ENCODE results near the gene USP51.
"Not testable (repeated sequence)": the region's sequence is repeated elsewhere in the genome, so short reads cannot be mapped to it uniquely, and the experiment has no call there.

Gene USP51

DNA sequence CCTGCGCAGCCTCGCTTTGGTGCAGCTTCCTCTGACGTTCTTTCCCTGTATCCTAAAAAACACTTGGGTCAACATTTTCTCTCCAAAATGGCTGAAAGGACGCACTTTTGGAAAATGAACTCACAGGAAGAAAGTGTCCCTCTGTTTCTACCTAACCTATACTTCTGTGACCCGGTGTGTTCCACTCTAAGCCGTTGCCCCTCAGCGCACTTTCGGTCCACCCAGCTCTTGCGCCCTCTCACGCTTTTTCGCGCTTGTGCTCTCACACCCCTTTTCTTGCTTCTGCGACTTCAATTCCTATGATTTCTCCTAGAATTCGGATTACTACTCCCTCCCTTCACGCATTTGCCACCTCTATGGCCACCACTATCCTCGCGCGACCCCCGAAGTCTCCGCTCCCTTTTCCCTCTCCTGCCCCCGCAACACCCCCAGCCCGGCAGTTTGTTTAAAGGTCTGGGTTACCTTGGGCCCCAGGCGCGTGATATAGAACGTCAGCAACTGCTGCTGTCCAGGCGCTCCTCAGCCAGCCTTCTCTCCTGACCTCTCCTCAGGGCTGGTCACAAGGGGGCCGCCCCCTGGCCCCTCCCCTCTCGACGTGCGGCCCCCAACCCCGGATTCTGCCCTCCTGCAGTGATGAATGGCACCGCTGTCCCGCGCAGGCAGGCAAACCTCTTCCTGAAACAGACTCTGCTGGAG is at the start of gene USP51:
USP51 (minus strand) TSS at position 535 of the 696 bp plus-strand sequence. CDS start 909 bp downstream, outside the sequence.
- DNase-seq, result no peak

DNA sequence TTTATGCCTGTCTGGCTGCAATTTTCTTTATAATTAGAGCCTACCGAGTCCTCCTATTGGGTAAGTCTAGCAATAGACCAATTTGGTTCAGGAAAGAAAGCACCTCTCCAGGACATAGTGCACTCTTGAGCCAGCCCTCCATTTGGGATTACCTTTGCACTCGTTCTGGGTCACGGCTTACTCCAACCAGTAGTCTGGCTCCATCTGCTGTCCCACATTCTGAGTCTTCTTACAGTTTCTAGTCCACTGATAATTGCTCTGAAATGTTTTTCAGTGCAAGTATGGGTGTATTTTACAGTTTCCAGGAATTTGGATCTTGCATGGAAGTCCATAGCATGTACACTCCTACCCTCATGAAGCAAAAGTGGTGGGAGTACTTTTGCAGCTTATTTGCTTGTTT is 34.8 kb upstream of the USP51 start:
- DNase-seq, result no peak

GRCh38 chrX:55523356-55523755 is 33.7 kb upstream of the USP51 start:
- DNase-seq, result no peak

DNA sequence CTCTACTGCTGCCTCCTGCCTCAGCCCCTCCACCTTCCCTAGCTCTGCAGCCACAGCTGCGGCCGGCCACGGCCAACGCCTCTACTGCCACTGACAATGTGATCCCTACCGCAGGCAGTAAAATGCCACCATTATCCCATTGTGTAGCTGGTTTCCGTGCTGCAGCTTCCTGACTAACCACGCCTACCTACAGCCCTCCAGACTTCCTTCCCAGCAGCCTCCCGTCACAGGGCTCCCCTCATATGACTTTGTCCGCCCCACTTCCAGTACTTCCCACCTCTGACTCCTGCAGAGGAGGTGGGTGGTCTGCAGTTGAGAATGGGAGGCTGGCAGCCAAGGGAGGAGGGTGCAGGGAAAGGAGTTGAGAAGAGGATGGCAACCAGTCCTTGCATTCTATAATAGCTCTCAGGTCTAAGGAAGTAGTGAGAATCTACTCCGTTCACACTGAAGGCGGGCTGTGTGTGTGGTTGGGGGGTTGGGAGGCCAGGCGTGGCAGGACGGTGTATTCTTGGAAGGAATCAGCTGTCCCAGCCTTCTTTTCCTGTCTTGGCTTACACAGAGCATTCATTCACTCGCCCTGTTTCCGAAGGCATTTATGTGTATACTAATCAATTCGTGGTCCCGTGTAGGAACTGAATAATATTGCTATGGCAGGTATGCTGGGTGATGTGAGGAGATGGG is 33.1 kb upstream of the USP51 start:
- no peak for DNase-seq

DNA sequence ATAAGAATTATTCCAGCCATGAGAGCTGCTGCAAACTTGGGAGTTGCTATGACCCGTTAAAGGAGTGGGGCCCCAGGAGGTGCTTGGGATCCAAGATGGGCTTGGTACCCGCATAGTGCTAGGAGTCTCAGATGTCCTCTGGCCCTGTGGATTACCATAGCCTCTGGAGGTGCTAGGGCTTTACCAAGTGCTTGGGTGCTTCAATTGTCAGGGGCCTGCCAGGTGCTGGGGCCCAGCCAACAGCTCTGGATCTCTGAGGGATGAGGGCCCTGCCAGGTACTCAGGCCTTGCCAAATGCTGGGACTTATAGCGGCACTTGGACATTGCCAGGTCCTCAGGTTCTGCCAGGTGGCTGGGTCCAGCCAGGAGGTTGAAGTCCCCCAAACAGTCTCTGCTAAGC is 32.0 kb upstream of the USP51 start:
- no peak for DNase-seq

- DNase-seq, result not testable (repeated sequence)
Observed at GRCh38 chrX:55516794-55517481, 27.3 kb upstream of the USP51 start.

DNA sequence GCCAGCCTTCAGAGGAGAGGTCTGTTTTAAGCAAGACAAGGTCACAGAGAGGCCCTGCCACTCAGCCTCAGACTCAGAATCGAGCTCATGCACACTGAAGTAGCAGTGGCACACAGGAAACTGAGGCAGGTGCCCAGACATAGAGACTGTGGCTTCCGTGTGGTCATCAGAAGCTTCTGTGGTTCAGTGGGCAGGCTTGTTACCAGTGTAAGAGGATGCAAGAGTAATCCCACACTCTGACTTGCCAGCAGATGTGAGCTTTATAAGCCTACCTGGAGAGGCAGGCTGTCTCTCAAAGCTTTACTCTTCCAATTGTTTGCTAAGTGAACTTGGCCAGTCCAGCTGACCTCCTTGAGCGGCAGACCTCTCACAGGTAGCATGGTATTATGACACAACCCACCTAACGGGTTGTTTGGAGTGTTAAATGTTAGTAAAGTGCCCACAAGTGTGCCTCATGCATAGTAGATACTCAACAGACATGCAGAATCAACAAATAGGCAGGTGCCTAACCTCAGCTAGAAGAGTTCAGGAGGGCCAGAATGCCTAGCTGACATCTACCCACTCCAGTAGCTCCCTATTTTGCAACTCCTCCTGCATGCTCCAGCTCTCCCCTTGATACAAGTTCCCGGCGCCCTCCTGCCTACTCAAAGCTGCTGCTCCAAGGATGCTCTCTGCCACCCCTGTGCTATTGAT is 23.5 kb upstream of the USP51 start:
- not testable (repeated sequence) for DNase-seq

DNA sequence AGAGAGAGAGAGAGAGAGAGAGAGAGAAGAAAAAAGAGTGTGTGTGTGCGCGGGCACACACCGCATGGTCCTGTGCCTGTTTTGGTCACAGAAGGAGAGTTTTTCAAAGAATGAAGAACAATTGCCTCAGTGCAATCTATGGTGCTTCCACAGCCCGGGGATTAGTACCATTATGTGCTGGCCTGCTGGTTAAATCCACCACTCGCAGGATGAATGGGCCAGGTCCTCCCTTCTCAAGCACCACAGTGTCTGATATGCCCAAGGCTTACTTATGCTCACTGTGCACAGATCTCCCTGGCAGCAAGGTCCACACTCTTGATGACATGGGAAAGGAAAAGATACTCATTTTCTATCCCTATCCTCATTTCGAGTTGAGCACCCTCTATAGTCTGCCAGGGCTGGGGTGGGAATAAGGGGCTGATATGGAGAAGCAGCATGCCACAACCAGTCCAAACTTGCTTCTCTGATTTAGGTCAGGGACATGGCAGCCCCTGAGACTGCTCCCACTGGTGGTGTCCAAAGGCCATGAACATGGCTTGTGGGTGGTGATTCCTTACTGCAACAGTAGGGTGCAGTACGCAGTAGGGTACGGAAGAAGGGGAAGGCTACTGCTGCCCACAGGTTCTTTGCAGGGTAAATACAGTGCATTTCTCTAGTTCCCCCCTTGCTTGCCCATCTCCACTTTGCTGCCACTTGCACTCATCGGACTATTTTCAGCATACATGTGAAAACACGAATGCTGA is 18.9 kb upstream of the USP51 start:
- not testable (repeated sequence) for DNase-seq

DNA sequence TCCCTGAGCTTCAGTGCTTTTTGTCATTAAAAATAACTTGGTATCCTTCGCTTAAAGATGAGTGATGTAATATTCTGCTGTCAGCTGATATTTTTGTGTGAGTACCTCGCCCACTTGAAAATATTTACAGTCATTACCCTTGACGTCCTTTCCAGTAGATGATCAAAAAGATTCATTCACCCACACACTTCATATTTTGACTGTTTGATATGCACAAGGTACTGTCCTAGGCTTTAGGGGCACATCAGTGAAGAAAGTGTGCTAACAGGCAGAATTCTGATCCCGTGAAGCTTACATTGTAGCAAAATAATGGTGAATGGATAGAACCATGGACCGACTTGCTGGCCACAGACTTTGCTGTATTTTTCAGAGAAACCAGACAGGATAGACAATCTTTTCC is 18.1 kb upstream of the USP51 start:
- DNase-seq, result not testable (repeated sequence)

DNA sequence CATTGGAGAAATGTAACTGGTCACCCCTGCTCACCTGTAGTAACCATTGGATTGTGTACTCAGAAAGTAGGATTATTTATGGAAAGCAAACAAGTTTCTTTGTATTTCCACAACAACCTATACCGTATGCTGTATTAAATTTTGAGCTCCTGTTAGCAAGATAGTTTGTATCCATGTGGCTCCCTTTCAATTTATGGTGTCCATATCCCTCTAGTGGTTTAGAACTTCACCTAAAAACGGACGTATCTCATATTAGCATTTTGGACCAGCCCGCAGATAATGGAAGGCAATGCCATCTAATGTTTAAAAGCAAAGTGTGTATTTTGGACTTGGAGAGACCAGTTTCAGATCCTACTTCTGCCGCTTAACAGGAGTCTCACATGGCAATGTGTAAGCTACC is 17.4 kb upstream of the USP51 start:
- not testable (repeated sequence) for DNase-seq

DNA sequence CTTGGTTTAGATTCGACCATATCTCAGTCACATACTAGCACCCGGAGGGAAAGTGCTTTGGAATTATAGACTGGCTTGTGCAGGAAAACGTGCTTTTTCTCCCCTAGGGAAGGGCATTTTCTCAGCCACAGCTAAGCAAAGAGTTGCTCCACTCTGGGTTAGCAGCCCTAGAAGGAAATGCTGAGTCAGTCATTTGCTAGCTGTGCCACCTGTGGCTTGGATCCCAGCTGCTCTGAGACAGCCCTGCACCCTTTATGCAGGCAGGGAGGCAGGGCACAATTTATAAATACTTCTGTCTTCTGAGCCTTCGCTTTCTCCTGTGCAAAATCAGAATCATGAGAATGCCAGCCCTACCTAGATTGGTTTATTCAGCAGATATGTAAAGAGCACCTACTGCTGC is 1.3 kb upstream of the USP51 start:
- no peak for DNase-seq

DNA sequence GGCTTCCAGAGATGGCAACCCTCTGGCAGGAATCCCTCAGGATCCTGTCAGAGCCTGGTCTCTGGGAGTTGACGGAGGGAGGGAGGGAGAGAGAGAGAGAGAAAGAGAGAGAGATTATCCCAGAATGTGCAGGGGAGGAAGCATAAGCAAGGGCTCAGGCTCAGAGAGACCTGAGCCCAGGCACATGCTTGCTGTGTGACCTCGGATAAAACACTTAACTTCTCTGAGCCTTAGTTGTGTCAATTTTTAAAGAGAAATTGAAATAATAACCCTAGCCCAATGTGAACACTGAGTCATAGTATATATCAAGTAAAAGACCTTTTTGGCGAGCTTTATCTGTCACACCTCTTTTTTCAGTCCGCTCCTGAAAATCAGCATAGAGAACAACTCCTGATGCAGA is 473 bp upstream of the USP51 start:
- no peak for DNase-seq

DNA sequence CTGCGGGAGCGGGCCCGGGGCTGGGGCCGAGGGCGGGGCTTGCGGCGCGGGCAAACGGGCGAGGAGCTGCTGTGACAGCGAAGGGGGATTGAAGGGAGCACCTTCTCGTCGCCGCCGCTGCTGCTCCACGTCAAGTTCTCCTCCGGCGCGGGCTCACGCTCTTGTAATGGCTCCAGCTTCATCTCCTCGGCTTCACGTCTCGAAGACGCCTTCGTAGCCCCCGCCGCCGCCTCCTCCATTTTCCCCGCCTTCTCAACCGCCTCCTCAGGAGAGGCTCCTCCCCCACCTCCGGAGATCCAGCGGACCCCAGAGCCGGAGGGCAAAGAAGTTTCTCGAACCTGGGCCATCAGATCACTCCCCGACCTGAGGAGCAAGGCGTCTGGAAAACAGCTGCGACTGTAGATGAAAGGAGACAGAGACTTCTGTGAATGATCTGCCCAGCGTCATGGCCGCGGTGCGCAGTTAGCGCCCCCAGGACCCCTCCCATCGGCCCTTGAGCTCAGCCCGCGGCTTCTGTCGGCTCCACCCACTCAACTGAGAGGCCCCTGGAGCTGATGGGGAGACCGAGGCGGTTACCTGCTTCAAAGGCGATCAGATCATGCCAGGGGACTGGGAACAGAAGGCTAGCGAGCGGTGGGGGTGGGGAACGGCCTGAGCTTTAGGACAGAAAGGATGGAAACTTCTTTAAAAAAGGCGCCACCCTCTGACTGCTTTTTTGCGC is 895 bp downstream of the USP51 start:
- DNase-seq, result peak; percentile 51

GRCh38 chrX:55488006-55488592 is 1.5 kb downstream of the USP51 start:
- DNase-seq, result peak; percentile 3

DNA sequence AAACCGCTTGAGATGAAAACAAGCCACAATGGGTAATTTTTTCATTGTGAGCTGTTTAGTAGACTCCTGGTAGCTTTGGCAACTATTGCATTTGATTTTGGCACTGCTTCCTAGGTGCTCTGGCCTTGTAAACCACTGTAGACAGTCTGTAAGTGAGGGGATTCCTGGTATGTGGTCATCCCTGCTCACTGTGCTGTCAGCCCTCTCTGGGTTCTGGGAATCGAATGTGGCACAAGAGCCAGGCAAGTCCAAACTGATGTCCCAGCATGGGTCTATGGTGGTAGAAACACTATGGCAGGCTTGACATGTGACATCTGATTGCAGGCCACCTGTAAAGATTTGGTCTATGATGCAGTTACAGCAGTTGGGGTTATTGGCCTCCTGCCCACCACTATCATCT is 2.5 kb downstream of the USP51 start:
- DNase-seq, result no peak

DNA sequence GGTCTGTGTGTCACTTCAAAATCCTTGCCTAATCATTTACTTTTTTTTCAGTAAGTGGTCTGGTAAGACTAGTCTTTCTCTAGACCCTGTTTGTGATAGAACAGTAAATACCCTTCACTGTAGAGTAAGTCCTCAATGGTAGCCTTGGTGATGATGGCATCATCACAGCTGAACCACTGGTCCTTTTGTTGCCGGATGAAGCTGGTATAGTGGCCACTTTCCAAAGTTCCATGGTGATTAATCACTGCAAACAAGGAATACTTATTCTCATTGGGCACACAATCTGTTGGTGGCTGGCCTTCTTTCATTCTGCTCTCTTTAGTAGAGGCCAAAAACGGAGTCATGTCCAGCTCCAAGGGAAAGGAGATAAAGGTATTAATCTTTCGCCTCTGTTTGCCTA is 2.9 kb downstream of the USP51 start:
- DNase-seq, result no peak

GRCh38 chrX:55484948-55485347 is 4.7 kb downstream of the USP51 start:
- DNase-seq, result no peak

GRCh38 chrX:55480390-55481062 is 9.1 kb downstream of the USP51 start:
- DNase-seq, result no peak

- DNase-seq, result not testable (repeated sequence)
Observed at GRCh38 chrX:55479956-55480355, 9.7 kb downstream of the USP51 start.

DNA sequence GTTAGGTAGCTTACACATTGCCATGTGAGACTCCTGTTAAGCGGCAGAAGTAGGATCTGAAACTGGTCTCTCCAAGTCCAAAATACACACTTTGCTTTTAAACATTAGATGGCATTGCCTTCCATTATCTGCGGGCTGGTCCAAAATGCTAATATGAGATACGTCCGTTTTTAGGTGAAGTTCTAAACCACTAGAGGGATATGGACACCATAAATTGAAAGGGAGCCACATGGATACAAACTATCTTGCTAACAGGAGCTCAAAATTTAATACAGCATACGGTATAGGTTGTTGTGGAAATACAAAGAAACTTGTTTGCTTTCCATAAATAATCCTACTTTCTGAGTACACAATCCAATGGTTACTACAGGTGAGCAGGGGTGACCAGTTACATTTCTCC is 23.9 kb downstream of the USP51 start:
- not testable (repeated sequence) for DNase-seq

DNA sequence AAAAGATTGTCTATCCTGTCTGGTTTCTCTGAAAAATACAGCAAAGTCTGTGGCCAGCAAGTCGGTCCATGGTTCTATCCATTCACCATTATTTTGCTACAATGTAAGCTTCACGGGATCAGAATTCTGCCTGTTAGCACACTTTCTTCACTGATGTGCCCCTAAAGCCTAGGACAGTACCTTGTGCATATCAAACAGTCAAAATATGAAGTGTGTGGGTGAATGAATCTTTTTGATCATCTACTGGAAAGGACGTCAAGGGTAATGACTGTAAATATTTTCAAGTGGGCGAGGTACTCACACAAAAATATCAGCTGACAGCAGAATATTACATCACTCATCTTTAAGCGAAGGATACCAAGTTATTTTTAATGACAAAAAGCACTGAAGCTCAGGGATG is 24.5 kb downstream of the USP51 start:
- DNase-seq, result not testable (repeated sequence)

All from stimulated activated CD4-positive, alpha-beta T cell treated with anti-CD3 and anti-CD28 coated beads, Interleukin-4, amount 100 ng/mL, for 24 hours (primary cell).